ENCODE results near the gene KIAA1549. TPM values are rescaled to one million over a fixed set of nuclear protein-coding genes. Genes with fewer than 3 reads are reported as not detected.

The KIAA1549 gene
- total and polyA plus RNA-seq, 2 of the 4 experiments (the other 2 are of a cell fraction), result 1.3 to 3.3 TPM

DNA sequence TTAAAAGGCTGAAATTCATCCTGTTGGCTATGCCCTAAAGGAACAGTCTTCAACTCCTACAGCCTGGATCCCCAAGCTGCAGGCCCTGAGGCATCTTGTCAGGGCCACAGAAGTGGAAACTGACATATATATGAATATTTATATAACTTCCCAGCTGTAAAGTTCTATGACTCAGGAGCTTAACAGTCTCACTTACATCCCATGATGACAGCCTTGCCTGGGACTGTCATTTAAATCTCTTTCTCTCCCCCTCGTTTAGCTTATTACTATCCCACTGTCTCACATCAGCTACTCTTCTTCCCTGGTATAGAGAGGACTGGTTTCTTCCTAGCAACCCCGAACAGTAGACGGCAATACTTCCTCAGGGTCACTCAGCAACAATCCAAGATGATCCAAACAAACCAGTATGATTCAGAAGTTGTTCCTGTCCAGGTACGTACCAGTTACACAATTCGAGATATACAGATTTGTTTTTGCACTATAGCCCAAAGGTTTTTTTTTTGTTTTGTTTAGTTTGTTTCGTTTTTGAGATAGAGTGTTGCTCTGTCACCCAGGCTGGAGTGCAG lies 22.7 kb downstream of the KIAA1549 start:
- Histone ChIP-seq H3K4me3 (ENCODE audit: insufficient read depth, low read depth, low read length) (no peak overlapping the region), H2BK20ac (ENCODE audit: low read depth, low read length) (no peak overlapping the region), H3K27me3 (ENCODE audit: control insufficient read depth, insufficient read depth, low read length) (no peaks in the 10 kb centered on the region), H3K18ac (ENCODE audit: low read depth, low read length) (no peak overlapping the region), H4K8ac (ENCODE audit: low read depth in 2 of 2, low read length in 2 of 2) (no peak overlapping the region), H3K4me1 (ENCODE audit: control insufficient read depth, insufficient read depth, low read length) (peaks cover 3% of the 10 kb centered on the region; the same call in 1 of the 2 replicates), H3K9me1 (ENCODE audit: insufficient read depth, low read length) (no peaks in the 10 kb centered on the region; the same call in 1 of the 2 replicates), H3K36me3 (ENCODE audit: control insufficient read depth, insufficient read depth, low read length) (no peaks in the 10 kb centered on the region), H3K79me1 (ENCODE audit: low read depth in 1 of 2, low read length in 2 of 2) (peaks cover 11 to 18% of the 10 kb centered on the region in 2 experiments; a peak in 3 of 4 replicates), H3K14ac (replicated peaks; ENCODE audit: low read depth, low read length) (no peak overlapping the region), H3K9me3 (ENCODE audit: control insufficient read depth, insufficient read depth, low read length) (no peaks in the 10 kb centered on the region), H2BK5ac (ENCODE audit: low read depth, low read length, poor library complexity, severe bottlenecking) (no peak overlapping the region), H4K20me1 (ENCODE audit: insufficient read depth, low read length) (no peaks in the 10 kb centered on the region), H4K91ac (ENCODE audit: insufficient read depth, low read depth, low read length) (no peak overlapping the region), H3K9ac (ENCODE audit: low read depth, low read length) (no peak overlapping the region), H3K27ac (ENCODE audit: insufficient read depth, low read length) (no peak overlapping the region), H2AK5ac (ENCODE audit: low read depth, low read length) (no peak overlapping the region), H2BK15ac (ENCODE audit: low read depth, low read length) (no peak overlapping the region), H4K5ac (ENCODE audit: low read depth, low read length) (no peak overlapping the region), H3K4ac (ENCODE audit: low read depth, low read length) (no peak overlapping the region), H2AFZ (replicated peaks; ENCODE audit: low read length, poor library complexity) (no peak overlapping the region), H2BK120ac (ENCODE audit: low read depth, low read length) (no peak overlapping the region), H3K23ac (ENCODE audit: low read depth, low read length) (no peak overlapping the region), H3K4me2 (ENCODE audit: low read depth, low read length) (peak overlapping the region; percentile 72; the same call in 1 of the 2 replicates), H2AK9ac (replicated peaks; ENCODE audit: low read depth, low read length, poor library complexity) (no peak overlapping the region), H3K56ac (ENCODE audit: extremely low read depth, insufficient read depth, low read length) (no peak overlapping the region)
- no CpG with 5 or more reads among the region's 6 CpGs for WGBS, 2 experiments (ENCODE audit: extremely low coverage in 2 of 2, insufficient read length in 1 of 2)
- no TSS peak for BruUV-seq (replicated peaks)
- in situ Hi-C loops (cut with MboI; ENCODE audit: low sequenced_read_pairs) (no loop called here), intact Hi-C loops (cut with micrococcal nuclease) (no loop called here), dilution Hi-C loops (cut with HindIII; ENCODE audit: low sequenced_read_pairs, unreplicated experiment) (no loop called here)
- CTCF ChIA-PET, result no interaction called here
- TF ChIP-seq NFE2L2 (IDR thresholded peaks at IDR 0.05; ENCODE audit: low read depth, low read length) (no peak), FOS (IDR thresholded peaks at IDR 0.05; ENCODE audit: low read depth, low read length) (no peak), CEBPB (IDR thresholded peaks at IDR 0.05; ENCODE audit: low read depth, low read length) (peak; percentile 28; the same call in 1 of the 2 replicates), RFX5 (IDR thresholded peaks at IDR 0.05; ENCODE audit: low read depth, low read length) (no peak)
- peak; percentile 47 for DNase-seq
- ATAC-seq (ENCODE audit: low read depth), result peak; percentile 49
- POLR2A ChIA-PET (ENCODE audit: unreplicated experiment), result no interaction called here
